K562 (cell line): ENCODE results near the gene KAT6B. TPM values are rescaled to one million over a fixed set of nuclear protein-coding genes. Genes with fewer than 3 reads are reported as not detected.

Experiments
- ATAC-seq: fragments of 200-7000 bp; cut with Tn5 transposase; 3 replicates; pipeline ENCODE4 v1.9.1; 2020; ENCODE audit warnings: moderate library complexity
- BruUV-seq: library from RNA; stranded (reverse); fragments of 400-500 nt; replicated peaks from 2 replicates; lab custom pipeline; 2021; lab: Mats Ljungman, UMichigan
- CTCF ChIA-PET: fragments of 300-600 bp; formaldehyde crosslinking; extraction: SDS; loops from one replicate; lab custom pipeline; 2021; ENCODE audit warnings: low intra/inter-chr PET ratio; lab: Yijun Ruan, JAX
- POLR2A ChIA-PET: fragments of 300-600, 350-650 bp; sonication (Branson Sonifier 250); formaldehyde crosslinking; extraction: SDS; loops from one replicate; lab custom pipeline; 2021; ENCODE audit warnings: antibody characterized with exemption, inconsistent platforms; lab: Yijun Ruan, JAX
- DNase-seq, 4 experiments: peaks; one replicate each; pipeline versions ENCODE4 v3.0.0 to v3.0.0-alpha.2; 2011 to 2018; ENCODE audit warnings: low spot score in 3 of 4, mixed read lengths in 3 of 4; ENCODE audit errors: extremely low read depth in 1 of 4
- FAIRE-seq: peaks from 2 replicates; lab custom pipeline; 2011; peaks lifted over from hg19 to GRCh38; lab: Jason Lieb, UNC
- H2AFZ ChIP-seq: 2 replicates; pipeline ENCODE4 v1.6.0; 2011; ENCODE audit warnings: low read depth, low read length, control low read depth, inconsistent platforms
- H3K27ac ChIP-seq: fragments of 200-600 bp; 3 replicates; pipeline ENCODE4 v1.8.0; 2011; ENCODE audit warnings: low read depth, mild to moderate bottlenecking, control low read depth, inconsistent platforms, low read length, moderate library complexity, mixed read lengths; ENCODE audit errors: extremely low read depth
- H3K27me3 ChIP-seq, 2 experiments: fragments of 300-600 bp in 1 of 2; 2 replicates in 1 of 2; 3 replicates in 1 of 2; pipeline versions ENCODE4 v1.6.0 to v1.8.0; 2011; ENCODE audit warnings: inconsistent platforms in 2 of 2, low read length in 2 of 2, mild to moderate bottlenecking in 1 of 2, mixed read lengths in 1 of 2, moderate library complexity in 1 of 2; ENCODE audit not compliant: control insufficient read depth in 2 of 2, insufficient read depth in 2 of 2
- H3K36me3 ChIP-seq: fragments of 300-600 bp; 3 replicates; pipeline ENCODE4 v1.8.0; 2011; ENCODE audit warnings: mild to moderate bottlenecking, low read length, inconsistent platforms; ENCODE audit not compliant: control insufficient read depth, insufficient read depth
- H3K4me1 ChIP-seq, 2 experiments: fragments of 200-600 bp in 1 of 2; replicated peaks in 1 of 2; 2 replicates in 1 of 2; 3 replicates in 1 of 2; pipeline versions ENCODE4 v1.5.1 to v1.8.0; 2011; ENCODE audit warnings: inconsistent platforms in 2 of 2, low read length in 2 of 2, mild to moderate bottlenecking in 1 of 2, mixed read lengths in 1 of 2, moderate library complexity in 1 of 2; ENCODE audit not compliant: control insufficient read depth in 2 of 2, insufficient read depth in 2 of 2
- H3K4me2 ChIP-seq: 2 replicates; pipeline ENCODE4 v1.6.1; 2011; ENCODE audit warnings: low read length, control low read depth, inconsistent platforms, mixed read lengths; ENCODE audit not compliant: insufficient read depth
- H3K4me3 ChIP-seq: fragments of 200-600 bp; sonication (generic), shearing (Covaris generic); 2 replicates; pipeline ENCODE4 v1.5.1; 2016; ENCODE audit warnings: control low read depth, inconsistent platforms
- H3K79me2 ChIP-seq: fragments of 200-600 bp; 3 replicates; pipeline ENCODE4 v1.8.0; 2011; ENCODE audit warnings: low read length, inconsistent platforms; ENCODE audit not compliant: control insufficient read depth, insufficient read depth
- H3K9ac ChIP-seq, 2 experiments: 2 replicates each; pipeline versions ENCODE4 v1.6.0 to v1.6.1; 2011; ENCODE audit warnings: low read depth in 2 of 2, low read length in 2 of 2, control low read depth in 1 of 2, inconsistent platforms in 1 of 2, mild to moderate bottlenecking in 1 of 2, mixed read lengths in 1 of 2; ENCODE audit not compliant: insufficient read depth in 1 of 2
- H3K9me1 ChIP-seq: one replicate; pipeline ENCODE4 v1.6.0; 2011; ENCODE audit warnings: inconsistent platforms, mild to moderate bottlenecking, low read length, moderate library complexity; ENCODE audit not compliant: control insufficient read depth, insufficient read depth
- H3K9me3 ChIP-seq: replicated peaks from 2 replicates; pipeline ENCODE4 v1.5.1; 2011; ENCODE audit warnings: low read depth, low read length, inconsistent platforms; ENCODE audit not compliant: control insufficient read depth, insufficient read depth
- H4K20me1 ChIP-seq: replicated peaks from 2 replicates; pipeline ENCODE4 v1.6.1; 2011; ENCODE audit warnings: low read length, inconsistent platforms, mixed read lengths; ENCODE audit not compliant: control insufficient read depth, insufficient read depth
- JUNB ChIP-seq: fragments of 450-650 bp; formaldehyde crosslinking; conservative IDR thresholded peaks from 2 replicates; pipeline ENCODE4 v1.4.0; 2020; ENCODE audit warnings: mild to moderate bottlenecking
- MAFK ChIP-seq: IDR thresholded peaks from 2 replicates; pipeline ENCODE4 v1.6.1; 2011; ENCODE audit warnings: low read length, improper control_type of control experiment
- ZEB2 ChIP-seq: fragments of 450-650 bp; IDR thresholded peaks from 2 replicates; pipeline ENCODE4 v1.6.1; 2016
- WGBS: fragments of 100-300 bp; shearing (Covaris generic); methylation state at CpG from one replicate; pipeline ENCODE4 v1.1.6; 2016; ENCODE audit warnings: low coverage, mixed read lengths; ENCODE audit not compliant: insufficient coverage; ENCODE audit errors: missing lambda C conversion rate; 5-methylcytosine and 5-hydroxymethylcytosine counted together
- in situ Hi-C: fragments of 300-500 bp; cut with MboI; formaldehyde crosslinking; loops from 4 replicates; pipeline ENCODE4 v1.15.0; 2018; ENCODE audit warnings: inconsistent platforms, mixed read lengths
- intact Hi-C: fragments of 100-400 bp; cut with micrococcal nuclease; formaldehyde crosslinking; loops from 2 replicates; pipeline ENCODE4 v1.14.2; 2022
- polyA plus RNA-seq, 8 experiments: library from polyadenylated mRNA; depleted of rRNA in 4 of 8; stranded (reverse) in 5 of 8; unstranded in 3 of 8; fragments of >200 nt; fragmentation: Nextera tagmentation in 2 of 8; fragmentation: Illumina TruSeq in 1 of 8; extraction: Ambion mirVana in 2 of 8; extraction: Trizol in 1 of 8; gene quantifications; 2 replicates each; pipeline versions ENCODE4 v1.2.1 to v1.2.3, GENCODE V29; 2011 to 2014; ENCODE audit warnings: inconsistent platforms in 1 of 8, missing spikeins in 1 of 8
- total RNA-seq, 7 experiments: library from RNA; depleted of rRNA in 6 of 7; stranded (reverse); fragments of >200 nt in 6 of 7; fragmentation: Illumina TruSeq in 2 of 7; extraction: Trizol in 2 of 7; gene quantifications; 2 replicates each; pipeline versions ENCODE4 v1.2.1 to v1.2.3, GENCODE V29; 2011 to 2021; ENCODE audit warnings: low replicate concordance in 1 of 7
- TF ChIP-seq, protein P1 (sequence below): sonication (generic); formaldehyde crosslinking; IDR thresholded peaks from 2 replicates; pipeline ENCODE4 v1.9.0; 2022; ENCODE audit warnings: mild to moderate bottlenecking, missing genetic modification reagents
- TF ChIP-seq, protein P2 (sequence below): IDR thresholded peaks from 2 replicates; pipeline ENCODE4 v1.6.1; 2012; ENCODE audit warnings: low read depth, low read length, improper control_type of control experiment, borderline replicate concordance
- TF ChIP-seq, protein P3 (sequence below): fragments of 450-650 bp; IDR thresholded peaks from 2 replicates; pipeline ENCODE4 v1.7.0; 2016; ENCODE audit warnings: borderline replicate concordance

KAT6B gene
- total and polyA plus RNA-seq, 9 of the 15 experiments (the other 6 are each of a cell fraction or from before 2014, with no cell fraction given): 1.4 to 9.2 (median 6.8) TPM

DNA sequence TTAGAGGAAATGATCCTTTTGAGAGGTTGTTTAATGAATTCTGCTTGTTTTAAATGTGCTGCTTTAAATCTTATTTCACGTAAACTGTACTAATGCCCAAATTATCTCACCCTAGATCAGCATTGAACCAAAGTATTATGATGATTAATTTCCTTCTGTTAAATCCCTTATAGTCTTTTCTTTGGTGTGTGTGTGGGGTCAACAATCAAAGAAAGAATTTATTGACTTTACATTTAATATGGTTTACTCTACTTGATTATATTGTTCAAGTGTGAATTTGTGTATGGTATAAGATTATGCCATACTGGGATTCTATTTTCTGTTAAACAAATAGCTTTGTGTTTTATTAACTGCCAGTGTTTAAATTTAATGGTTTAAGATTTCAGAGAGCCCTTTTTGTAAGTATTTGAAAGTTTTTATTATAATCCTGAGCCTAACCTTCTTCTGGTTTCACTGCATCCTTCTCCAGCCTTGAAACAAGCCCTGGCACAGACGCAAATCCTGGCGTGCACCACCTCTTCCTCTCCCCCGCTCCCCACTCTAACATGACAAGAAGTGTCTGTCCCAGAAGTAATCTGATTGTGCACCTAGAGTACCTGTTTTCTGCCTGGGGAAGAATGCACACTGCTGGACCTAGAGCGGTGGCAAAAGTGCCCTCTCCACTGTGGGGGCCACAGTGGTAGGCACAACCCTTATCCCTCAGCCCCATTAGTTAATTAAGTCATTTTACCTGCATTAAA lies 70.6 kb downstream of the KAT6B start:
- DNase-seq: no peak
- H3K9me3 ChIP-seq: no peaks in the 10 kb centered on the region
- H3K9ac ChIP-seq: no peak overlapping the region
- peaks cover 0 to 2% of the 10 kb centered on the region in 2 experiments; a peak in 2 of 5 replicates for H3K27me3 ChIP-seq
- in situ Hi-C loops (no loop called here), intact Hi-C loops (no loop called here)
- peaks cover 6% of the 10 kb centered on the region; the same call in 1 of the 2 replicates for H4K20me1 ChIP-seq
- no peaks in the 10 kb centered on the region for H3K4me1 ChIP-seq
- H3K79me2 ChIP-seq: no peaks in the 10 kb centered on the region
- WGBS: 68% methylated on average over 5 of the region's 5 CpGs
- no peak for FAIRE-seq
- no peak for ATAC-seq
- CTCF ChIA-PET: no interaction called here
- H3K9me1 ChIP-seq: no peaks in the 10 kb centered on the region
- H3K27ac ChIP-seq: no peak overlapping the region
- no peak overlapping the region for H3K4me2 ChIP-seq
- POLR2A ChIA-PET: interaction anchor here (0.7 kb wide), 1 partner anchor 106 kb away, joined by 3 read pairs; no protein-coding TSS in a partner anchor
- H2AFZ ChIP-seq: no peak overlapping the region
- BruUV-seq: no TSS peak
- no peak overlapping the region for H3K4me3 ChIP-seq
- H3K36me3 ChIP-seq: no peaks in the 10 kb centered on the region
- TF ChIP-seq, protein P1, sequence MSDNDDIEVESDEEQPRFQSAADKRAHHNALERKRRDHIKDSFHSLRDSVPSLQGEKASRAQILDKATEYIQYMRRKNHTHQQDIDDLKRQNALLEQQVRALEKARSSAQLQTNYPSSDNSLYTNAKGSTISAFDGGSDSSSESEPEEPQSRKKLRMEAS (CRISPR knock-in tag): no peak
- no peak for TF ChIP-seq ZEB2
- TF ChIP-seq MAFK: no peak
- TF ChIP-seq, protein P2, sequence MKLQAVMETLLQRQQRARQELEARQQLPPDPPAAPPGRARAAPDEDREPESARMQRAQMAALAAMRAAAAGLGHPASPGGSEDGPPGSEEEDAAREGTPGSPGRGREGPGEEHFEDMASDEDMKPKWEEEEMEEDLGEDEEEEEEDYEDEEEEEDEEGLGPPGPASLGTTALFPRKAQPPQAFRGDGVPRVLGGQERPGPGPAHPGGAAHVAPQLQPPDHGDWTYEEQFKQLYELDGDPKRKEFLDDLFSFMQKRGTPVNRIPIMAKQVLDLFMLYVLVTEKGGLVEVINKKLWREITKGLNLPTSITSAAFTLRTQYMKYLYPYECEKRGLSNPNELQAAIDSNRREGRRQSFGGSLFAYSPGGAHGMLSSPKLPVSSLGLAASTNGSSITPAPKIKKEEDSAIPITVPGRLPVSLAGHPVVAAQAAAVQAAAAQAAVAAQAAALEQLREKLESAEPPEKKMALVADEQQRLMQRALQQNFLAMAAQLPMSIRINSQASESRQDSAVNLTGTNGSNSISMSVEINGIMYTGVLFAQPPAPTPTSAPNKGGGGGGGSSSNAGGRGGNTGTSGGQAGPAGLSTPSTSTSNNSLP: no peak
- TF ChIP-seq, protein P3, sequence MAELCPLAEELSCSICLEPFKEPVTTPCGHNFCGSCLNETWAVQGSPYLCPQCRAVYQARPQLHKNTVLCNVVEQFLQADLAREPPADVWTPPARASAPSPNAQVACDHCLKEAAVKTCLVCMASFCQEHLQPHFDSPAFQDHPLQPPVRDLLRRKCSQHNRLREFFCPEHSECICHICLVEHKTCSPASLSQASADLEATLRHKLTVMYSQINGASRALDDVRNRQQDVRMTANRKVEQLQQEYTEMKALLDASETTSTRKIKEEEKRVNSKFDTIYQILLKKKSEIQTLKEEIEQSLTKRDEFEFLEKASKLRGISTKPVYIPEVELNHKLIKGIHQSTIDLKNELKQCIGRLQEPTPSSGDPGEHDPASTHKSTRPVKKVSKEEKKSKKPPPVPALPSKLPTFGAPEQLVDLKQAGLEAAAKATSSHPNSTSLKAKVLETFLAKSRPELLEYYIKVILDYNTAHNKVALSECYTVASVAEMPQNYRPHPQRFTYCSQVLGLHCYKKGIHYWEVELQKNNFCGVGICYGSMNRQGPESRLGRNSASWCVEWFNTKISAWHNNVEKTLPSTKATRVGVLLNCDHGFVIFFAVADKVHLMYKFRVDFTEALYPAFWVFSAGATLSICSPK: no peak
- no peak for TF ChIP-seq JUNB (CRISPR knock-in tag)
